MM.1S (cell line): ENCODE data around the gene CYTH1.

Source experiments
- DNase-seq: peaks from one replicate; pipeline ENCODE4 v3.0.0-alpha.2; 2015
- H2AFZ ChIP-seq: fragments of 300-600 bp; sonication (generic); 2 replicates; pipeline ENCODE4 v1.6.0; 2016; ENCODE audit warnings: antibody characterized with exemption, low read length
- H3F3A ChIP-seq: fragments of 300-600 bp; sonication (generic); 2 replicates; pipeline ENCODE4 v1.6.1; 2016; ENCODE audit warnings: mild to moderate bottlenecking, antibody characterized with exemption, low read length, moderate library complexity, mixed read lengths; ENCODE audit not compliant: insufficient read depth
- H3K27ac ChIP-seq: fragments of 300-600 bp; sonication (generic); 2 replicates; pipeline ENCODE4 v1.5.1; 2016; ENCODE audit warnings: mild to moderate bottlenecking, low read length
- H3K27me3 ChIP-seq: fragments of 300-600 bp; sonication (generic); replicated peaks from 2 replicates; pipeline ENCODE4 v1.6.0; 2016; ENCODE audit warnings: low read length; ENCODE audit not compliant: insufficient read depth
- H3K36me3 ChIP-seq: fragments of 300-600 bp; sonication (generic); replicated peaks from 2 replicates; pipeline ENCODE4 v1.6.1; 2016; ENCODE audit warnings: mild to moderate bottlenecking, low read length, mixed read lengths; ENCODE audit not compliant: insufficient read depth
- H3K4me1 ChIP-seq: fragments of 300-600 bp; sonication (generic); 2 replicates; pipeline ENCODE4 v1.6.1; 2016; ENCODE audit warnings: low read length, mixed read lengths
- H3K4me2 ChIP-seq: fragments of 300-600 bp; sonication (generic); 2 replicates; pipeline ENCODE4 v1.6.0; 2016; ENCODE audit warnings: low read depth, low read length
- H3K4me3 ChIP-seq: fragments of 300-600 bp; sonication (generic); 2 replicates; pipeline ENCODE4 v1.5.1; 2016; ENCODE audit warnings: low read length, mixed read lengths
- H3K79me2 ChIP-seq: fragments of 300-600 bp; sonication (generic); 2 replicates; pipeline ENCODE4 v1.6.1; 2016; ENCODE audit warnings: mixed run types, low read length, mixed read lengths
- H3K9ac ChIP-seq: fragments of 300-600 bp; sonication (generic); 2 replicates; pipeline ENCODE4 v1.6.1; 2016; ENCODE audit warnings: low read length, mixed read lengths
- H3K9me2 ChIP-seq: fragments of 300-600 bp; sonication (generic); replicated peaks from 2 replicates; pipeline ENCODE4 v1.6.1; 2016; ENCODE audit warnings: mild to moderate bottlenecking, low read length, mixed read lengths; ENCODE audit not compliant: insufficient read depth
- H3K9me3 ChIP-seq: fragments of 300-600 bp; sonication (generic); replicated peaks from 2 replicates; pipeline ENCODE4 v1.6.1; 2016; ENCODE audit warnings: mild to moderate bottlenecking, low read length, mixed read lengths; ENCODE audit not compliant: insufficient read depth
- H4K20me1 ChIP-seq: fragments of 300-600 bp; sonication (generic); 2 replicates; pipeline ENCODE4 v1.6.1; 2016; ENCODE audit warnings: mild to moderate bottlenecking, low read length, moderate library complexity, mixed read lengths; ENCODE audit not compliant: insufficient read depth
- EZH2 ChIP-seq: fragments of 300-600 bp; sonication (generic); optimal IDR thresholded peaks from 2 replicates; pipeline ENCODE3; 2017; ENCODE audit warnings: low read depth, mild to moderate bottlenecking, antibody characterized with exemption, low read length, mixed read lengths
- EZH2phosphoT487 ChIP-seq: fragments of 300-600 bp; sonication (generic); IDR thresholded peaks from 2 replicates; pipeline ENCODE4 v1.6.1; 2018; ENCODE audit warnings: antibody characterized with exemption, low read length
- TF ChIP-seq, protein P1 (sequence below): fragments of 300-600 bp; sonication (generic); IDR thresholded peaks from 2 replicates; pipeline ENCODE4 v1.5.1; 2016; ENCODE audit warnings: antibody characterized with exemption, low read length, mixed read lengths

Gene CYTH1

DNA sequence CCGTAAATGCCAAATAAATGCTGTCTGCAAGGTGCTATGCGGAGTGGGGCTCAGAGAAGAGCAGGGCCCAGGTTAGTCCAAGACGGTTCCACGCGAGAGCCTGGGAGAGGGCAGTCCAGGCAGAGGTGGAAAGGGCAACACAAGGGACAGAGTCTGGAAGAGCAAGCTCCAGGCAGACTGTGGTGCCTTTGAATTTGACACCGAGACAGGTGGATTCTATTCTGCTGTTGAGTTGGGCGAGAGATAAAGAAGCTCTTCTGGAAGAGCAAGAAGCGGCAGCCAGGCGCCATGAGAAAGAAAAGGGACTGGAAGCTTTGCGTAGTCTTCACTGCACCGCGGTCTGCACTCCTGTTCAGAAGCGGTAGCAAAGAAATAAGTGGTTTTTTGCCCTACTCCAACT, 55.6 kb downstream of the CYTH1 start:
- Histone ChIP-seq H3K4me1 (peaks cover 70% of the 10 kb centered on the region), H3K9me2 (no peaks in the 10 kb centered on the region), H3K9ac (peak overlapping the region; percentile 95), H3K27ac (peak overlapping the region; percentile 97), H3K27me3 (no peaks in the 10 kb centered on the region), H3K79me2 (peaks cover 94% of the 10 kb centered on the region), H2AFZ (no peak overlapping the region), H3K4me3 (peak overlapping the region; percentile 0; the same call in 1 of the 2 replicates), H3F3A (peaks cover 92% of the 10 kb centered on the region), H3K36me3 (no peaks in the 10 kb centered on the region), H4K20me1 (no peaks in the 10 kb centered on the region), H3K4me2 (peak overlapping the region; percentile 99), H3K9me3 (no peaks in the 10 kb centered on the region)
- TF ChIP-seq EZH2 (no peak), EZH2phosphoT487 (no peak)
- TF ChIP-seq, protein P1, sequence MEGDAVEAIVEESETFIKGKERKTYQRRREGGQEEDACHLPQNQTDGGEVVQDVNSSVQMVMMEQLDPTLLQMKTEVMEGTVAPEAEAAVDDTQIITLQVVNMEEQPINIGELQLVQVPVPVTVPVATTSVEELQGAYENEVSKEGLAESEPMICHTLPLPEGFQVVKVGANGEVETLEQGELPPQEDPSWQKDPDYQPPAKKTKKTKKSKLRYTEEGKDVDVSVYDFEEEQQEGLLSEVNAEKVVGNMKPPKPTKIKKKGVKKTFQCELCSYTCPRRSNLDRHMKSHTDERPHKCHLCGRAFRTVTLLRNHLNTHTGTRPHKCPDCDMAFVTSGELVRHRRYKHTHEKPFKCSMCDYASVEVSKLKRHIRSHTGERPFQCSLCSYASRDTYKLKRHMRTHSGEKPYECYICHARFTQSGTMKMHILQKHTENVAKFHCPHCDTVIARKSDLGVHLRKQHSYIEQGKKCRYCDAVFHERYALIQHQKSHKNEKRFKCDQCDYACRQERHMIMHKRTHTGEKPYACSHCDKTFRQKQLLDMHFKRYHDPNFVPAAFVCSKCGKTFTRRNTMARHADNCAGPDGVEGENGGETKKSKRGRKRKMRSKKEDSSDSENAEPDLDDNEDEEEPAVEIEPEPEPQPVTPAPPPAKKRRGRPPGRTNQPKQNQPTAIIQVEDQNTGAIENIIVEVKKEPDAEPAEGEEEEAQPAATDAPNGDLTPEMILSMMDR, result no peak
- peak; percentile 14 for DNase-seq

DNA sequence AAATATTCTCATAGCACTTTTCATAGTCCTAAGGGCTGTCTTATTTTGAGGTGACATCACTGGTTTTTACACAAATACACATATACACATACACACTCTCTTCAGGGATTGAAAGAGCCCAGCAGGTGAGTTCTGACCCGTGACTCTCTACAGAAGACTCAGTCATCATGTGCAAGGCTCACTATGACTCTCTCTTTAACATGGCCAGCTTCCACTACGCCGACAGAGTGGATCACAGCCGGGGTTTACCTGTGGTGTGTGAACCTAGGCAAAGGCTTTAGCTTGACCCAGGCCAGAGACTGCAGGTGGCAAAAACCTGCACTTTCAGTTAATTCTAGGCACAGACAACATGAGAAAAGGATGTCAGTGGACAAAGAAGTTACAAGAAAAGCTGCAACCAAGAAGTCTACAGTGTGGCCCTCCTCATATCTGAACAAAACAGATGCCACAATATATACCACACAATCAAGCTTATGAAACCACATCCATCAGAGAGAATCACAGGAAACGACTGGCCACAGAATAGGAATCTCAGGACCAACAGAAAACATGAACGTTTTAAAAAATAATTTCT, 56.5 kb downstream of the CYTH1 start:
- Histone ChIP-seq H4K20me1 (no peaks in the 10 kb centered on the region), H3K27ac (peak overlapping the region; percentile 97), H3K4me3 (peak overlapping the region; percentile 70; the same call in 1 of the 2 replicates), H3K27me3 (no peaks in the 10 kb centered on the region), H3K36me3 (no peaks in the 10 kb centered on the region), H3F3A (peaks cover 94% of the 10 kb centered on the region), H3K79me2 (peaks cover 94% of the 10 kb centered on the region), H3K4me1 (peaks cover 74% of the 10 kb centered on the region), H3K4me2 (peak overlapping the region; percentile 99), H3K9me2 (no peaks in the 10 kb centered on the region), H3K9ac (peak overlapping the region; percentile 95), H2AFZ (no peak overlapping the region), H3K9me3 (no peaks in the 10 kb centered on the region)
- TF ChIP-seq EZH2phosphoT487 (no peak), EZH2 (no peak)
- TF ChIP-seq, protein P1, result no peak
- DNase-seq, result peak; percentile 83

DNA sequence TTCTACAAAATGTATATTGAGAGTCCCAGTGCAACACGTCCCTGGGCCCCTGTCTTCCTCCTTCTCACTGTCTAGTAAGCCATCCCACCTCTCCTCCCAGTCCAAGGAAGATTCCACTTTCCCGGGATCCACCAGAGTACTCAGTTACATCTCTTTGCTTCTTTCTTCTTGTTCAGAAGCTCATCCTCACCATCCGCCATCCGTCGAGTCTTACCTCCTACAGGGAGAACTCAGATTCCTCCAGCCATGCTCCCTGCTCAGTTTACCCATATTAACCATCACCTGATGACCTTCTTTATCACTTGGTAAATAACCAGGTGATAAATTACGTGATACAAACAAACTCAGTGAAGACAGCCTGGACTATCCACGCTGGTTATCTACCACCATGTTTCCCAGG, 57.1 kb downstream of the CYTH1 start:
- Histone ChIP-seq H3F3A (peaks cover 94% of the 10 kb centered on the region), H3K9me3 (no peaks in the 10 kb centered on the region), H3K27ac (peak overlapping the region; percentile 97), H3K27me3 (no peaks in the 10 kb centered on the region), H3K4me2 (peak overlapping the region; percentile 99), H3K9me2 (no peaks in the 10 kb centered on the region), H3K4me3 (peak overlapping the region; percentile 70; the same call in 1 of the 2 replicates), H3K9ac (peak overlapping the region; percentile 95), H3K4me1 (peaks cover 77% of the 10 kb centered on the region), H4K20me1 (no peaks in the 10 kb centered on the region), H2AFZ (no peak overlapping the region), H3K79me2 (peaks cover 95% of the 10 kb centered on the region), H3K36me3 (no peaks in the 10 kb centered on the region)
- DNase-seq, result peak; percentile 6
- TF ChIP-seq EZH2phosphoT487, result no peak
- no peak for TF ChIP-seq EZH2
- TF ChIP-seq, protein P1, result no peak
